ENCODE data around the gene SPRYD7.
A peak's percentile ranks its signal among the peaks of the same experiment; 100 is the strongest.
"Not testable (repeated sequence)": the region's sequence is repeated elsewhere in the genome, so short reads cannot be mapped to it uniquely, and the experiment has no call there.

Gene SPRYD7

GRCh38 chr13:49936075-49936967 lies at the start of gene SPRYD7:
TSS of gene SPRYD7 (minus strand) at chr13:49936340. CDS start at chr13:49936235, 105 bp downstream.
- peak; percentile 97 for DNase-seq (ENCODE audit: low read depth)

GRCh38 chr13:49985129-49985528 lies 49.0 kb upstream of the SPRYD7 start:
- no peak for DNase-seq (ENCODE audit: low read depth)

GRCh38 chr13:49980266-49980665 lies 44.1 kb upstream of the SPRYD7 start:
- no peak for DNase-seq (ENCODE audit: low read depth)

- no peak for DNase-seq (ENCODE audit: low read depth)
Observed at GRCh38 chr13:49977992-49978391, 41.9 kb upstream of the SPRYD7 start.

- peak; percentile 73 for DNase-seq (ENCODE audit: low read depth)
Observed at GRCh38 chr13:49976314-49977258, 40.4 kb upstream of the SPRYD7 start.

GRCh38 chr13:49975826-49976225 lies 39.7 kb upstream of the SPRYD7 start:
- no peak for DNase-seq (ENCODE audit: low read depth)

GRCh38 chr13:49972709-49973108 lies 36.6 kb upstream of the SPRYD7 start:
- DNase-seq (ENCODE audit: low read depth), result no peak

- DNase-seq (ENCODE audit: low read depth), result no peak
Observed at GRCh38 chr13:49967456-49967855, 31.3 kb upstream of the SPRYD7 start.

- peak; percentile 71 for DNase-seq (ENCODE audit: low read depth)
Observed at GRCh38 chr13:49958321-49958720, 22.2 kb upstream of the SPRYD7 start.

GRCh38 chr13:49956131-49956530 lies 20.0 kb upstream of the SPRYD7 start:
- no peak for DNase-seq (ENCODE audit: low read depth)

- peak; percentile 54 for DNase-seq (ENCODE audit: low read depth)
Observed at GRCh38 chr13:49954674-49955455, 18.7 kb upstream of the SPRYD7 start.

- no peak for DNase-seq (ENCODE audit: low read depth)
Observed at GRCh38 chr13:49953560-49953959, 17.4 kb upstream of the SPRYD7 start.

- no peak for DNase-seq (ENCODE audit: low read depth)
Observed at GRCh38 chr13:49951754-49952535, 15.8 kb upstream of the SPRYD7 start.

GRCh38 chr13:49948777-49949270 lies 12.7 kb upstream of the SPRYD7 start:
- not testable (repeated sequence) for DNase-seq (ENCODE audit: low read depth)

- no peak for DNase-seq (ENCODE audit: low read depth)
Observed at GRCh38 chr13:49939321-49939720, 3.2 kb upstream of the SPRYD7 start.

- DNase-seq (ENCODE audit: low read depth), result no peak
Observed at GRCh38 chr13:49938921-49939320, 2.8 kb upstream of the SPRYD7 start.

- no peak for DNase-seq (ENCODE audit: low read depth)
Observed at GRCh38 chr13:49938314-49938713, 2.2 kb upstream of the SPRYD7 start.

GRCh38 chr13:49936968-49937273 lies 781 bp upstream of the SPRYD7 start:
- peak; percentile 21 for DNase-seq (ENCODE audit: low read depth)

- peak; percentile 80 for DNase-seq (ENCODE audit: low read depth)
Observed at GRCh38 chr13:49935171-49936074, 717 bp downstream of the SPRYD7 start.

- DNase-seq (ENCODE audit: low read depth), result peak; percentile 28
Observed at GRCh38 chr13:49933511-49933910, 2.6 kb downstream of the SPRYD7 start.

All from EH (cell line).